A549 (cell line): Measurements from ENCODE around the gene INVS.

Source experiments
- CHD4 ChIP-seq: fragments of 200-600 bp; sonication (generic); IDR thresholded peaks from 2 replicates; pipeline ENCODE4 v1.6.1; 2016; ENCODE audit warnings: antibody characterized with exemption, mild to moderate bottlenecking, borderline replicate concordance
- HDAC2 ChIP-seq: fragments of 200-600 bp; sonication (generic); IDR thresholded peaks from 2 replicates; pipeline ENCODE4 v1.6.1; 2016
- HOXB5 ChIP-seq: fragments of 250-450 bp; sonication (Bioruptor Pico); IDR thresholded peaks from 2 replicates; pipeline ENCODE4 v1.5.0; 2020; ENCODE audit warnings: mild to moderate bottlenecking, moderate library complexity
- PHF8 ChIP-seq: fragments of 200-600 bp; sonication (generic); IDR thresholded peaks from 2 replicates; pipeline ENCODE4 v1.6.1; 2016; ENCODE audit warnings: low read depth, mild to moderate bottlenecking, antibody characterized with exemption, moderate library complexity, borderline replicate concordance
- POLR2A ChIP-seq: IDR thresholded peaks from 2 replicates; pipeline ENCODE4 v1.6.1; 2012; ENCODE audit warnings: mild to moderate bottlenecking, low read length
- RNF2 ChIP-seq: fragments of 200-600 bp; sonication (generic); IDR thresholded peaks from 2 replicates; pipeline ENCODE4 v1.6.1; 2016; ENCODE audit warnings: low read depth, mild to moderate bottlenecking, antibody characterized with exemption, moderate library complexity, borderline replicate concordance
- TF ChIP-seq, protein P1 (sequence below): fragments of >200 bp; sonication (Bioruptor Twin); formaldehyde crosslinking; IDR thresholded peaks from 3 replicates; pipeline ENCODE4 v1.5.1; 2016
- TF ChIP-seq, protein P2 (sequence below): fragments of 200-600 bp; sonication (generic); IDR thresholded peaks from 2 replicates; pipeline ENCODE4 v1.6.1; 2016; ENCODE audit warnings: antibody characterized with exemption, mild to moderate bottlenecking, moderate library complexity
- TF ChIP-seq, protein P3 (sequence below): fragments of 450-650 bp; IDR thresholded peaks from 2 replicates; pipeline ENCODE4 v1.6.1; 2014; ENCODE audit warnings: antibody characterized with exemption

DNA sequence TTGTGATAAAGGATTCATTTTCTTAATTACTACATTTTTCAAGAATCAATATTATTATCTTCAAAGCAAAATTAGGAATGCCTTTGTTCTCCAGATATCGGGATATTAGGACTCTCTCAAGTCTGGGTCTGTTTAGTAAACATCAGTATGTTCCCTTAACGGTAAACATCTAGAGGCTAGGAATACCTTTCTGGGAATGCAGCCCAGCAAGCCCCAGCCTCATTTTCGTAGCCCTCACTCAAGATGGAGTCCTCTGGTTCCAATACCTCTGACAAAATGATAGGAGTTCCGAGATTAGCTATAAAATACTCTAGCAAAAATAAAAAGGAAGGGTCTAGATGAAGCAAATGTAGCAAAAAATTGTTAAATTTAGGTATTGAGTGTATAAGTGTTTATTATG lies 169.2 kb downstream of the INVS start:
- TF ChIP-seq HDAC2 (no peak), HOXB5 (CRISPR knock-in tag) (no peak), RNF2 (no peak), POLR2A (no peak), PHF8 (no peak), CHD4 (no peak)
- TF ChIP-seq, protein P1, sequence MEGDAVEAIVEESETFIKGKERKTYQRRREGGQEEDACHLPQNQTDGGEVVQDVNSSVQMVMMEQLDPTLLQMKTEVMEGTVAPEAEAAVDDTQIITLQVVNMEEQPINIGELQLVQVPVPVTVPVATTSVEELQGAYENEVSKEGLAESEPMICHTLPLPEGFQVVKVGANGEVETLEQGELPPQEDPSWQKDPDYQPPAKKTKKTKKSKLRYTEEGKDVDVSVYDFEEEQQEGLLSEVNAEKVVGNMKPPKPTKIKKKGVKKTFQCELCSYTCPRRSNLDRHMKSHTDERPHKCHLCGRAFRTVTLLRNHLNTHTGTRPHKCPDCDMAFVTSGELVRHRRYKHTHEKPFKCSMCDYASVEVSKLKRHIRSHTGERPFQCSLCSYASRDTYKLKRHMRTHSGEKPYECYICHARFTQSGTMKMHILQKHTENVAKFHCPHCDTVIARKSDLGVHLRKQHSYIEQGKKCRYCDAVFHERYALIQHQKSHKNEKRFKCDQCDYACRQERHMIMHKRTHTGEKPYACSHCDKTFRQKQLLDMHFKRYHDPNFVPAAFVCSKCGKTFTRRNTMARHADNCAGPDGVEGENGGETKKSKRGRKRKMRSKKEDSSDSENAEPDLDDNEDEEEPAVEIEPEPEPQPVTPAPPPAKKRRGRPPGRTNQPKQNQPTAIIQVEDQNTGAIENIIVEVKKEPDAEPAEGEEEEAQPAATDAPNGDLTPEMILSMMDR: no peak
- TF ChIP-seq, protein P2, sequence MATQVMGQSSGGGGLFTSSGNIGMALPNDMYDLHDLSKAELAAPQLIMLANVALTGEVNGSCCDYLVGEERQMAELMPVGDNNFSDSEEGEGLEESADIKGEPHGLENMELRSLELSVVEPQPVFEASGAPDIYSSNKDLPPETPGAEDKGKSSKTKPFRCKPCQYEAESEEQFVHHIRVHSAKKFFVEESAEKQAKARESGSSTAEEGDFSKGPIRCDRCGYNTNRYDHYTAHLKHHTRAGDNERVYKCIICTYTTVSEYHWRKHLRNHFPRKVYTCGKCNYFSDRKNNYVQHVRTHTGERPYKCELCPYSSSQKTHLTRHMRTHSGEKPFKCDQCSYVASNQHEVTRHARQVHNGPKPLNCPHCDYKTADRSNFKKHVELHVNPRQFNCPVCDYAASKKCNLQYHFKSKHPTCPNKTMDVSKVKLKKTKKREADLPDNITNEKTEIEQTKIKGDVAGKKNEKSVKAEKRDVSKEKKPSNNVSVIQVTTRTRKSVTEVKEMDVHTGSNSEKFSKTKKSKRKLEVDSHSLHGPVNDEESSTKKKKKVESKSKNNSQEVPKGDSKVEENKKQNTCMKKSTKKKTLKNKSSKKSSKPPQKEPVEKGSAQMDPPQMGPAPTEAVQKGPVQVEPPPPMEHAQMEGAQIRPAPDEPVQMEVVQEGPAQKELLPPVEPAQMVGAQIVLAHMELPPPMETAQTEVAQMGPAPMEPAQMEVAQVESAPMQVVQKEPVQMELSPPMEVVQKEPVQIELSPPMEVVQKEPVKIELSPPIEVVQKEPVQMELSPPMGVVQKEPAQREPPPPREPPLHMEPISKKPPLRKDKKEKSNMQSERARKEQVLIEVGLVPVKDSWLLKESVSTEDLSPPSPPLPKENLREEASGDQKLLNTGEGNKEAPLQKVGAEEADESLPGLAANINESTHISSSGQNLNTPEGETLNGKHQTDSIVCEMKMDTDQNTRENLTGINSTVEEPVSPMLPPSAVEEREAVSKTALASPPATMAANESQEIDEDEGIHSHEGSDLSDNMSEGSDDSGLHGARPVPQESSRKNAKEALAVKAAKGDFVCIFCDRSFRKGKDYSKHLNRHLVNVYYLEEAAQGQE: no peak
- TF ChIP-seq, protein P3, sequence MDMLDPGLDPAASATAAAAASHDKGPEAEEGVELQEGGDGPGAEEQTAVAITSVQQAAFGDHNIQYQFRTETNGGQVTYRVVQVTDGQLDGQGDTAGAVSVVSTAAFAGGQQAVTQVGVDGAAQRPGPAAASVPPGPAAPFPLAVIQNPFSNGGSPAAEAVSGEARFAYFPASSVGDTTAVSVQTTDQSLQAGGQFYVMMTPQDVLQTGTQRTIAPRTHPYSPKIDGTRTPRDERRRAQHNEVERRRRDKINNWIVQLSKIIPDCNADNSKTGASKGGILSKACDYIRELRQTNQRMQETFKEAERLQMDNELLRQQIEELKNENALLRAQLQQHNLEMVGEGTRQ: no peak
